Type B pancreatic cell (in vitro differentiated cells): ENCODE results near the gene BCAN. TPM values are rescaled to one million over a fixed set of nuclear protein-coding genes. Genes with fewer than 3 reads are reported as not detected.

ENCODE experiments used
- DNase-seq: peaks from one replicate; pipeline ENCODE4 v3.0.0; 2021; ENCODE audit warnings: mixed read lengths; ENCODE audit not compliant: unreplicated experiment; ENCODE audit errors: extremely low spot score
- H3K27ac Mint-ChIP-seq: 2 replicates; pipeline ENCODE4 v1.8.0; 2021; ENCODE audit warnings: mild to moderate bottlenecking, mixed read lengths
- H3K27me3 Mint-ChIP-seq: 2 replicates; pipeline ENCODE4 v1.8.0; 2021; ENCODE audit warnings: mixed read lengths
- H3K36me3 Mint-ChIP-seq: 2 replicates; pipeline ENCODE4 v1.8.0; 2021; ENCODE audit warnings: mixed read lengths
- H3K4me1 Mint-ChIP-seq: one replicate; pipeline ENCODE4 v1.8.0; 2021; ENCODE audit warnings: mixed read lengths; ENCODE audit not compliant: unreplicated experiment
- H3K4me3 Mint-ChIP-seq: 2 replicates; pipeline ENCODE4 v1.8.0; 2021; ENCODE audit warnings: mild to moderate bottlenecking, mixed read lengths
- H3K9me3 Mint-ChIP-seq: 2 replicates; pipeline ENCODE4 v1.8.0; 2021; ENCODE audit warnings: mixed read lengths
- total RNA-seq: library from RNA; stranded (reverse); gene quantifications from 2 replicates; pipeline ENCODE4 v1.2.1, GENCODE V29; 2021; ENCODE audit warnings: low replicate concordance
- TF ChIP-seq, protein P1 (sequence below): fragments of 200-600 bp; sonication (generic); conservative IDR thresholded peaks from 2 replicates; pipeline ENCODE4 v1.5.0; 2021; ENCODE audit warnings: antibody characterized with exemption, mild to moderate bottlenecking

Gene BCAN
- total RNA-seq, 1 donor from 2014 or later: 12.6 TPM

DNA sequence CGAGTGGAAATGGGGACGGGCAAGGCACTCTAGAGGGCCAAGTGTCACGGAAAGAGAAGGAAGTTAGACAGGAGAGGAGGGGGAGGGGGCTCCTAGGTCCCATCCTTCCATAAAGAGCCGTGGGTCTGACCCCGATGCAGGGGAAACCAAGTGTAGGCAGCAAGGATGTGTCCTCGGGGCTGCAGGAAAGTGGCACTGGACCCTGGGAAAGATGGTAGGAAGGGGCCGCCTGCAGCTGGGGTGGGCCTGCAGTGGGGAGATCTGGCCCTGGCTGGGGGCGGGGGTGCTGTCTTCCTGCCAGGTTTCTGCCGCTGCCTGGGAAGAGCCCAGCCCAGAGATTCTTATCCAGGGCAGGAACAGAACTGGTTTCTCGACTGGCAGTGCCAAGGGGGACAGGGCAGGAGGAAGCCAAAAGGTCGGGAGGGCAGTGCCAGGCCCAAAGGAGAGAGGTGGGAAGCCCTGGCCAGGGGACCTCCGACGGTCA is 50.6 kb downstream of the BCAN start:
- peak overlapping the region; percentile 94 for H3K27ac Mint-ChIP-seq
- no peaks in the 10 kb centered on the region for H3K9me3 Mint-ChIP-seq
- H3K36me3 Mint-ChIP-seq: peaks cover 1% of the 10 kb centered on the region
- peaks cover 67% of the 10 kb centered on the region for H3K4me1 Mint-ChIP-seq
- TF ChIP-seq, protein P1, sequence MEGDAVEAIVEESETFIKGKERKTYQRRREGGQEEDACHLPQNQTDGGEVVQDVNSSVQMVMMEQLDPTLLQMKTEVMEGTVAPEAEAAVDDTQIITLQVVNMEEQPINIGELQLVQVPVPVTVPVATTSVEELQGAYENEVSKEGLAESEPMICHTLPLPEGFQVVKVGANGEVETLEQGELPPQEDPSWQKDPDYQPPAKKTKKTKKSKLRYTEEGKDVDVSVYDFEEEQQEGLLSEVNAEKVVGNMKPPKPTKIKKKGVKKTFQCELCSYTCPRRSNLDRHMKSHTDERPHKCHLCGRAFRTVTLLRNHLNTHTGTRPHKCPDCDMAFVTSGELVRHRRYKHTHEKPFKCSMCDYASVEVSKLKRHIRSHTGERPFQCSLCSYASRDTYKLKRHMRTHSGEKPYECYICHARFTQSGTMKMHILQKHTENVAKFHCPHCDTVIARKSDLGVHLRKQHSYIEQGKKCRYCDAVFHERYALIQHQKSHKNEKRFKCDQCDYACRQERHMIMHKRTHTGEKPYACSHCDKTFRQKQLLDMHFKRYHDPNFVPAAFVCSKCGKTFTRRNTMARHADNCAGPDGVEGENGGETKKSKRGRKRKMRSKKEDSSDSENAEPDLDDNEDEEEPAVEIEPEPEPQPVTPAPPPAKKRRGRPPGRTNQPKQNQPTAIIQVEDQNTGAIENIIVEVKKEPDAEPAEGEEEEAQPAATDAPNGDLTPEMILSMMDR: no peak
- no peak for DNase-seq
- H3K27me3 Mint-ChIP-seq: peaks cover 7% of the 10 kb centered on the region
- H3K4me3 Mint-ChIP-seq: peak overlapping the region; percentile 73

DNA sequence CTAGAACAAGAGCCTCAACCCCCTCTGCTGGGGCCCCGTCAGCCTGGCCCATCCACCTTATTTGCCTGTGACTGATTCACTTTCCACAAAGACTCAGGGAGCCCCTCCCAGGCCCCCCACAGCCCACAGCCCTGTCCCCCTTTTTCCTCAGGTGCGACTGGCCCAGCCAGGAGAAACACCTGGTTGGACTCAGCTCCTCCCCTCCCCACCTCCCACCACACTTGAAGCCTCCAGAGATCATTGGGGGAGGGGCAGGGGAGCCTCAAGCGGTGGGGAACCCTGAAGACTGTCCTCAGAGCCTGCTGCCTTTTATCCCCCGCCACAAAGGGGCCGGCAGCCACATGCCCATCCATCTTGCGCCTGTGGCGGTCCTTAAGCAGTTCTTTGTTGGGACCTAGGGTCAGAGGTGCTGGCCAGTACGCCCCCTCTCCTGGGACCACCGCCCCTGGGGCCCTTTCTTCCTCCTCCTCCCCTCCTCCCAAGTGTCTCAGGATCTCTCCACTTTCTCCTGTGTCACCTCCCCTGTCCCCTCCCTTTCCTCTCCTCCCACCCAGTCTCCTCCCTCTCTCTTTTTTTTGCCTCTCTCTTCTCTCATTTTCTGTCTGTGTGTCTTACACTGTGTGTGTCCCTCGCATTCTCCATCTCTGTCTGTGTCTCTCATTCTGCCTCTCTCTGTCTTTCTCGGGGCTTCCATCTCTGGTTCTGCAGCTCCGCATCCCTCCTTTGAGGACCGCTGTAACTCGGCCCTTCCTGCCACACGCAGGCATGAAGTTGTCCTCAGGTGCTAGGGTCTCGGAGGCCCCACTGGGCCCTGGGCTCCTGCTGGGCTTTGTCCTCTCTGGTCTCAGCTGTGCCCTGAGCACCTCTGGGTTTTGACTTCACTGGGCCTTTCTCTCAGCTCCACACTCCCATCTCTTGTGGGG is 51.3 kb downstream of the BCAN start:
- Mint-ChIP-seq H3K36me3 (peaks cover 8% of the 10 kb centered on the region), H3K4me3 (peak overlapping the region; percentile 73), H3K27me3 (peaks cover 7% of the 10 kb centered on the region), H3K9me3 (no peaks in the 10 kb centered on the region), H3K27ac (peak overlapping the region; percentile 94), H3K4me1 (peaks cover 72% of the 10 kb centered on the region)
- no peak for DNase-seq
- TF ChIP-seq, protein P1: no peak

GRCh38 chr1:156693848-156694689 is 52.2 kb downstream of the BCAN start:
- DNase-seq: no peak
- Mint-ChIP-seq H3K36me3 (peaks cover 13% of the 10 kb centered on the region), H3K4me3 (peak overlapping the region; percentile 73), H3K9me3 (no peaks in the 10 kb centered on the region), H3K4me1 (peaks cover 73% of the 10 kb centered on the region), H3K27me3 (peaks cover 7% of the 10 kb centered on the region), H3K27ac (peak overlapping the region; percentile 94)
- TF ChIP-seq, protein P1: peak; percentile 37

- DNase-seq: no peak
- Mint-ChIP-seq H3K27me3 (peaks cover 4% of the 10 kb centered on the region), H3K4me1 (peaks cover 72% of the 10 kb centered on the region), H3K9me3 (no peaks in the 10 kb centered on the region), H3K4me3 (peak overlapping the region; percentile 73), H3K27ac (peak overlapping the region; percentile 94), H3K36me3 (peaks cover 16% of the 10 kb centered on the region)
- TF ChIP-seq, protein P1: no peak
These were observed 52.7 kb downstream of the BCAN start for GRCh38 chr1:156694690-156694962.

DNA sequence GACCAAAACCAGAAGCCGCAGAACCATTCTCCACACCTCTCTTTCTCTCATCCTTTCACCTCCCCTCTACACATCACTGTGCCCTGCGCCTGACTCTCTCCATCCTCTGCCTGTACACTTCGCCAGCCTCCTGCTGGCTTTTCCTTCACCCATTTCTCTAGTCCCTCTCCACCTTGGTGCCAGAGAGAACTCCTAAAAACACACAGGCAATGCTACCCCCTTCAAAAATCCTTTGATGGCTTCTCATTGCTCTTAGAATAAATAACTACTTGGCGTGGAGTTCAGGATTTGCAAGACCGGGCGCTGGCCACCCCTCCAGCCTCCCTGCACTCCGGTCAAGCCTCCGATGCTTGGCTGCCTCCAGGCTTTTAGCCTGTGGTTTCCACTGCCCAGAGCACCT is 54.8 kb downstream of the BCAN start:
- Mint-ChIP-seq H3K4me3 (peak overlapping the region; percentile 46), H3K36me3 (peaks cover 27% of the 10 kb centered on the region), H3K9me3 (no peaks in the 10 kb centered on the region), H3K4me1 (peaks cover 65% of the 10 kb centered on the region), H3K27ac (peak overlapping the region; percentile 74), H3K27me3 (no peaks in the 10 kb centered on the region)
- TF ChIP-seq, protein P1: no peak
- DNase-seq: no peak
